ENCODE measurements around the gene AFF2. TPM values are rescaled to one million over a fixed set of nuclear protein-coding genes. Genes with fewer than 3 reads are reported as not detected.

Gene AFF2
- total RNA-seq, 4 donors from 2014 or later, result 0.27 to 0.32 TPM; not detected in 2

DNA sequence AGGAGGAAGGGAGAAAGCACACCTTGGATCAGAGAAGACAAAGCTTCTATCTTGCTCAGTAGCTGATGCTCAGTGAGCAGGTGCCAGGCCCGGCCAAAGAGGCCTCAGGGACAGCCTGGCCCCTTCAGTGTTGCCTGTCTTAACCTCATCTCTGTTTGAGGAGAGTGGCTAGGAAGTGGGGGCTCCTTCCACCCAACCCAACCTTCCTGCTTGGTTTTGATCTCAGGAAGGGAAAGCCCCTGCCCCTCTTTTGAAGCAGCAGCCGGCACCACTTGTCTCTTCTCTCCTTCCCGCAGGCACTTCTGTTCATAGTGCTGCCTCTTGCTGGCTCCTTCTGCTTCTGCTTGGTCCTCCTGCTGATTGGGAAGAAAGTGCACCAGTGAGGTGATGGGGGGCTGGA is 2.4 kb upstream of the AFF2 start:
- Histone ChIP-seq H3K27me3 (peaks cover 23% of the 10 kb centered on the region), H3K36me3 (no peaks in the 10 kb centered on the region), H3K27ac (no peak overlapping the region), H3K4me3 (no peak overlapping the region), H3K4me1 (peaks cover 0 to 8% (median 7%) of the 10 kb centered on the region in 4 donors), H3K9me3 (no peaks in the 10 kb centered on the region)
- DNase-seq, result no peak
- in situ Hi-C loops (cut with MboI; ENCODE audit: low pct_ligation_motif_present in 1 of 4, low pct_unique_long_range_greater_than_20kb in 1 of 4, low sequenced_read_pairs in 3 of 4) (no loop called here), intact Hi-C loops (cut with DNase I; ENCODE audit: low total_unique reads) (no loop called here)
- TF ChIP-seq POLR2A (IDR thresholded peaks at IDR 0.05) (no peak), POLR2AphosphoS5 (IDR thresholded peaks at IDR 0.05) (no peak), EP300 (IDR thresholded peaks at IDR 0.05; ENCODE audit: low read depth) (no peak)
- TF ChIP-seq, protein P1, sequence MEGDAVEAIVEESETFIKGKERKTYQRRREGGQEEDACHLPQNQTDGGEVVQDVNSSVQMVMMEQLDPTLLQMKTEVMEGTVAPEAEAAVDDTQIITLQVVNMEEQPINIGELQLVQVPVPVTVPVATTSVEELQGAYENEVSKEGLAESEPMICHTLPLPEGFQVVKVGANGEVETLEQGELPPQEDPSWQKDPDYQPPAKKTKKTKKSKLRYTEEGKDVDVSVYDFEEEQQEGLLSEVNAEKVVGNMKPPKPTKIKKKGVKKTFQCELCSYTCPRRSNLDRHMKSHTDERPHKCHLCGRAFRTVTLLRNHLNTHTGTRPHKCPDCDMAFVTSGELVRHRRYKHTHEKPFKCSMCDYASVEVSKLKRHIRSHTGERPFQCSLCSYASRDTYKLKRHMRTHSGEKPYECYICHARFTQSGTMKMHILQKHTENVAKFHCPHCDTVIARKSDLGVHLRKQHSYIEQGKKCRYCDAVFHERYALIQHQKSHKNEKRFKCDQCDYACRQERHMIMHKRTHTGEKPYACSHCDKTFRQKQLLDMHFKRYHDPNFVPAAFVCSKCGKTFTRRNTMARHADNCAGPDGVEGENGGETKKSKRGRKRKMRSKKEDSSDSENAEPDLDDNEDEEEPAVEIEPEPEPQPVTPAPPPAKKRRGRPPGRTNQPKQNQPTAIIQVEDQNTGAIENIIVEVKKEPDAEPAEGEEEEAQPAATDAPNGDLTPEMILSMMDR (IDR thresholded peaks at IDR 0.05), result no peak
- 67% methylated on average over 3 of the region's 3 CpGs; no CpG with 5 or more reads in 1 of the 2 donors for WGBS, 2 donors (ENCODE audit: low coverage in 1 of 2)

DNA sequence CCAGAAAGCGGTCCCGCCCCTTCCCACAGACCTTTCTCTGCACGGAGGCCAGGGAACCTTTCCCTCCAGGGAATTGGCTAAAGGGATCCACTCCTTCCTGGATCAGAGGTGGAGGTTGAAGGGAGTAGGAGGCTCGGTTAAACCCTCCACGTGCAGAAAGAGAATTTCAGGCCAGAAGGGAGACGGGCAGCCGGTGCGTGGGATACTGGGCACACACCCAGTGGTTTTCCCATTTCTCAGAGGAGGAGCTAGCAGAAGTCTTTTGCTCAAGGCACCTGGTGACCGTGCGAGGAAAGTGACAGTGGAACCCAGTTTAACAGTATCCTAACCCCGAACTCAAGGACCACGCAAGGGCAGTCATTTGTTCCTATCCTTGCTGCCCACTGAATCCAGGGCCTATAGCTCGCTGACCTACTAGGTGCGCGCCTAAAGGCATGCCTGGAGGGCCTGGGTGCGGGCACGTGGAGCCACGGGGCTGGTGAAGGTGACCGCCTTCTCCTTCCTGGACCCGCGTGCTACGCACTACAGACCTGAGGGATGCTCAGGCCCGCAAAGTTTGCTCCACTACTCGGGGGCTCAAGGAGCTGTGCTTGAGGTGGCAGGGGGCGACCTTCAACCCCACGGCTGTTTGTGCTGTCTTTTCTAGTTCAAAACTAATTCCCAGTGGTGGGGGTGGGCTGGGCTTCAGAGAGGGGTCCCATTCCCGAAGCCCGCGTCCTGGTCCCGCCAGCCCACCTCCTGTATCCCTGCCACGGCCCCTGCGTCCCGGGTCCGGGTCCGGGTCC is 587 bp upstream of the AFF2 start:
- 65% methylated on average over 35 of the region's 35 CpGs; no CpG with 5 or more reads in 1 of the 2 donors for WGBS, 2 donors (ENCODE audit: low coverage in 1 of 2)
- H3K4me1 ChIP-seq, result peaks cover 0 to 8% (median 7%) of the 10 kb centered on the region in 4 donors
- TF ChIP-seq POLR2AphosphoS5 (IDR thresholded peaks at IDR 0.05) (no peak), EP300 (IDR thresholded peaks at IDR 0.05; ENCODE audit: low read depth) (no peak), POLR2A (IDR thresholded peaks at IDR 0.05) (no peak)
- TF ChIP-seq, protein P1 (IDR thresholded peaks at IDR 0.05), result no peak
- in situ Hi-C loops (cut with MboI; ENCODE audit: low pct_ligation_motif_present in 1 of 4, low pct_unique_long_range_greater_than_20kb in 1 of 4, low sequenced_read_pairs in 3 of 4), result no loop called here
- H3K4me3 ChIP-seq, result peak overlapping the region in 1 of 4 donors; percentile 29
- H3K27ac ChIP-seq, result no peak overlapping the region
- H3K27me3 ChIP-seq, result peaks cover 41% of the 10 kb centered on the region
- H3K9me3 ChIP-seq, result no peaks in the 10 kb centered on the region
- H3K36me3 ChIP-seq, result no peaks in the 10 kb centered on the region
- no peak for DNase-seq
- intact Hi-C loops (cut with DNase I; ENCODE audit: low total_unique reads), result no loop called here

DNA sequence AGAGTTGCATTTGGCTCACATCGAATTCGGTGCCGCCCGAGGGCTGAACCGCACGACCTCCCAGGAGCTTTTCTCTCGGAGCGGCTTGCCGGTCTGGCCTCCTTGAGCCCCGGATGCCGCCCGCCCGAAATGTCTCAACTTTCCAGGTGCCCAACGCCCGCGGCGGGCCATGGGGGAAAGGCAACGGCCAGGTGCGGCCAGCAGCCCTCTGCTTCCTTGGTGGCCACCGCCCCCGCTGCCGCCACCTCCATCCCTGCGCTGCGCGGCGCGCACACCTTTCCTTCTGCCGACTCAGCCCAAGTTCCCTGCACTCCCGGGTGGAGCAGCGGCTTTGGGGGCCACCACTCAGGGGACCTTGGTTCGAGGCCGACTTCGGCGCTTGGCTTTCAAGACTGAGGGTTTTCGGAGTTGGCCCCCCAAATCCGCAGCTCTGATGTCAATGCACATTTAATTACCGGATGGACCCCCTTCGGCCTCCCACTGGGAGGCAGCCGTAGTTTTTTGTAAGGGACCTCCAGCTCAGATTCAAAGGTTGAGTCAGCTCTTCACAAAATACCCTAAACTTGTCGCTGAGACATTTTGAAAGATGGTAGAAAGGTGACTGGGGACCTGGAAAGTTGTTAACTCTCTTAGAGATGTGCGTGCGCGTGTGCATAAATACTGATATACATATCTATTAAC is 1.1 kb downstream of the AFF2 start:
- Histone ChIP-seq H3K27me3 (peaks cover 43% of the 10 kb centered on the region), H3K36me3 (no peaks in the 10 kb centered on the region), H3K9me3 (no peaks in the 10 kb centered on the region), H3K4me1 (peaks cover 0 to 8% (median 7%) of the 10 kb centered on the region in 4 donors), H3K4me3 (peak overlapping the region in 3 of 4 donors; percentile 22 to 52 (median 27)), H3K27ac (no peak overlapping the region)
- no peak for TF ChIP-seq POLR2AphosphoS5 (IDR thresholded peaks at IDR 0.05)
- no peak for TF ChIP-seq POLR2A (IDR thresholded peaks at IDR 0.05)
- TF ChIP-seq, protein P1 (IDR thresholded peaks at IDR 0.05), result no peak
- TF ChIP-seq EP300 (IDR thresholded peaks at IDR 0.05; ENCODE audit: low read depth), result no peak
- DNase-seq, result no peak
- in situ Hi-C loops (cut with MboI; ENCODE audit: low pct_ligation_motif_present in 1 of 4, low pct_unique_long_range_greater_than_20kb in 1 of 4, low sequenced_read_pairs in 3 of 4), result no loop called here
- 63% methylated on average over 36 of the region's 43 CpGs; no CpG with 5 or more reads in 1 of the 2 donors for WGBS, 2 donors (ENCODE audit: low coverage in 1 of 2)
- intact Hi-C loops (cut with DNase I; ENCODE audit: low total_unique reads), result no loop called here

DNA sequence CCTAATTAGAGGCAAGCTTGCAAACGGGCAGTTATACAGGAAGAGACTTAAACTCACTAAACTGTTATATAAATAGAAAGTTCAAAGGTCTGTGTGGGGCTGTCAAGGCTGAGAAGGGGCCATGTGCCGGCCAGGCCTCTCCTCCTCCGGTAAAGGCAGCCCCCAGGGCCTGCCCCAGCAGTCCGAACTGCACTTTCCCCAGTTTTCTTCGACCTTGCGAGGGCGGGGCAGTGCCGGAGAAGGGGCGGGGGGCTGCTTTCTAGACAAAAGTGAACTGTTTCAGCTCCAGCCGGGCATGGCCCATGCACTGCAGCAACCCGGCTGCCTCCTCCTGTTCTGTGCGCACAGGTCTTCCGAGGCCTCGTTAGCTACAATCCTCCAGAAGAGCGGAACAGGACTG is 4.1 kb downstream of the AFF2 start:
- intact Hi-C loops (cut with DNase I; ENCODE audit: low total_unique reads) (no loop called here), in situ Hi-C loops (cut with MboI; ENCODE audit: low pct_ligation_motif_present in 1 of 4, low pct_unique_long_range_greater_than_20kb in 1 of 4, low sequenced_read_pairs in 3 of 4) (no loop called here)
- no peak overlapping the region for H3K4me3 ChIP-seq
- TF ChIP-seq POLR2A (IDR thresholded peaks at IDR 0.05) (no peak), EP300 (IDR thresholded peaks at IDR 0.05; ENCODE audit: low read depth) (no peak), POLR2AphosphoS5 (IDR thresholded peaks at IDR 0.05) (no peak)
- TF ChIP-seq, protein P1 (IDR thresholded peaks at IDR 0.05), result no peak
- peaks cover 43% of the 10 kb centered on the region for H3K27me3 ChIP-seq
- WGBS, 2 donors (ENCODE audit: low coverage in 1 of 2), result 41% methylated on average over 15 of the region's 15 CpGs; no CpG with 5 or more reads in 1 of the 2 donors
- no peaks in the 10 kb centered on the region for H3K36me3 ChIP-seq
- no peak for DNase-seq
- H3K4me1 ChIP-seq, result peaks cover 0 to 8% (median 7%) of the 10 kb centered on the region in 4 donors
- H3K27ac ChIP-seq, result no peak overlapping the region
- H3K9me3 ChIP-seq, result no peaks in the 10 kb centered on the region
